ENCODE data around the gene SLC45A2. TPM values are rescaled to one million over a fixed set of nuclear protein-coding genes. Genes with fewer than 3 reads are reported as not detected.
"Not testable (repeated sequence)": the region's sequence is repeated elsewhere in the genome, so short reads cannot be mapped to it uniquely, and the experiment has no call there.

Gene SLC45A2
- total RNA-seq, 2 donors from 2014 or later = 0.82 TPM; not detected in 1

DNA sequence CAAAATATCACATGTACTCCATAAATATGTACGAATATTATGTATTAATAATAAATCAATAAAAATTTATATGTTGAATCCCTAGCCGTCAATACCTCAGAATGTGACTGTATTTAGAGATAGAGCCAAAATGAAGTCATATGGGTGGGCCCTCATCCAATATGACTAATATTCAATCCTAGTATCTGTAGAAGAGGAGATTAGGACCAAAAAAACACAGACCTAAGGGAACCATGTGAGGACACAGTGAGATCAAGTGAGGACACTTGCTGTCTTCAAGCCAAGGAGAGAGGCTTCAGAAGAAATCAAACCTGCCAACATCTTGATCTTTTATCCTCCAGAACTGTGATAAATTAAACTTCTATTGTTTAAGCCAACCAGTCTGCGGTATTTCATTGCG lies 27.0 kb upstream of the SLC45A2 start:
- Histone ChIP-seq H3K4me1 (peaks cover 0 to 16% of the 10 kb centered on the region in 2 donors), H3K4me3 (no peak overlapping the region), H3K27me3 (no peaks in the 10 kb centered on the region), H3K36me3 (no peaks in the 10 kb centered on the region), H3K9me3 (no peaks in the 10 kb centered on the region), H3K27ac (no peak overlapping the region)
- no peak for DNase-seq (ENCODE audit: low spot score)
- TF ChIP-seq, protein P1, sequence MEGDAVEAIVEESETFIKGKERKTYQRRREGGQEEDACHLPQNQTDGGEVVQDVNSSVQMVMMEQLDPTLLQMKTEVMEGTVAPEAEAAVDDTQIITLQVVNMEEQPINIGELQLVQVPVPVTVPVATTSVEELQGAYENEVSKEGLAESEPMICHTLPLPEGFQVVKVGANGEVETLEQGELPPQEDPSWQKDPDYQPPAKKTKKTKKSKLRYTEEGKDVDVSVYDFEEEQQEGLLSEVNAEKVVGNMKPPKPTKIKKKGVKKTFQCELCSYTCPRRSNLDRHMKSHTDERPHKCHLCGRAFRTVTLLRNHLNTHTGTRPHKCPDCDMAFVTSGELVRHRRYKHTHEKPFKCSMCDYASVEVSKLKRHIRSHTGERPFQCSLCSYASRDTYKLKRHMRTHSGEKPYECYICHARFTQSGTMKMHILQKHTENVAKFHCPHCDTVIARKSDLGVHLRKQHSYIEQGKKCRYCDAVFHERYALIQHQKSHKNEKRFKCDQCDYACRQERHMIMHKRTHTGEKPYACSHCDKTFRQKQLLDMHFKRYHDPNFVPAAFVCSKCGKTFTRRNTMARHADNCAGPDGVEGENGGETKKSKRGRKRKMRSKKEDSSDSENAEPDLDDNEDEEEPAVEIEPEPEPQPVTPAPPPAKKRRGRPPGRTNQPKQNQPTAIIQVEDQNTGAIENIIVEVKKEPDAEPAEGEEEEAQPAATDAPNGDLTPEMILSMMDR (IDR thresholded peaks at IDR 0.05) = no peak

DNA sequence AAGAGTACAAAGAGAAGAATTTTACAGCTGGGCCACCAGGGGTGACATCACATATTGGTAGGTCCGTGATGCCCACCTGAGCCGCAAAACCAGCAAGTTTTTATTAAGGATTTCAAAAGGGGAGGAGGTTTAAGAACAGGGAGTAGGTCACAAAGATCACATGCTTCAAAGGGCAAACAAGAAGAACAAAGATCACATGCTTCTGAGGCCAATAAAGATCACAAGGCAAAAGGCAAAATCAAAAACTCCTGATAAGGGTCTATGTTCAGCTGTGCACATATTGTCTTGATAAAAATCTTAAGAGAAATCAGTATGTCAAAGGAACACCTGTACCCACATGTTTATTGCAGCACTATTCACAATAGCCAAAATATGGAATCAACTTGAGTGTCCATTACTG lies 25.7 kb upstream of the SLC45A2 start:
- H3K4me1 ChIP-seq = peaks cover 0 to 22% of the 10 kb centered on the region in 2 donors
- H3K36me3 ChIP-seq; DNase-seq (ENCODE audit: low spot score); H3K4me3 ChIP-seq; H3K27me3 ChIP-seq; H3K9me3 ChIP-seq; H3K27ac ChIP-seq: not testable (repeated sequence)

DNA sequence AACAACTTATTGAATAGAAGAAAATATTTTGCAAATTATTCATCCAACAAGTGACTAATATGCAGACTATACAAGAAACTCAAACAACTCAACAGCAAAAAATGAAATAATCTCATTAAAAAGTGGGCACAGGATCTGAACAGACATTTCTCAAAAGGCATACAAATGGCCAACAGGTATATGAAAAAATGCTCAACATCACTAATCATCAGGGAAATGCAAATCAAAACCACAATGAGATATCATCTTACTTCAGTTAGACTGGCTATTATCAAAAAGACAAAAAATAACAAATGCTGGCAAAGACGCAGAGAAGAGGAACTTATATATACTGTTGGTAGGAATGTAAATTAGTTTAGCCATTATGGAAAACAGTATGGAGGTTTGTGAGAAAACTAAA lies 25.1 kb upstream of the SLC45A2 start:
- Histone ChIP-seq H3K36me3 (no peaks in the 10 kb centered on the region), H3K4me3 (no peak overlapping the region), H3K9me3 (no peaks in the 10 kb centered on the region), H3K27me3 (no peaks in the 10 kb centered on the region), H3K27ac (no peak overlapping the region), H3K4me1 (peaks cover 0 to 22% of the 10 kb centered on the region in 2 donors)
- TF ChIP-seq, protein P1 (IDR thresholded peaks at IDR 0.05) = no peak
- no peak for DNase-seq (ENCODE audit: low spot score)

DNA sequence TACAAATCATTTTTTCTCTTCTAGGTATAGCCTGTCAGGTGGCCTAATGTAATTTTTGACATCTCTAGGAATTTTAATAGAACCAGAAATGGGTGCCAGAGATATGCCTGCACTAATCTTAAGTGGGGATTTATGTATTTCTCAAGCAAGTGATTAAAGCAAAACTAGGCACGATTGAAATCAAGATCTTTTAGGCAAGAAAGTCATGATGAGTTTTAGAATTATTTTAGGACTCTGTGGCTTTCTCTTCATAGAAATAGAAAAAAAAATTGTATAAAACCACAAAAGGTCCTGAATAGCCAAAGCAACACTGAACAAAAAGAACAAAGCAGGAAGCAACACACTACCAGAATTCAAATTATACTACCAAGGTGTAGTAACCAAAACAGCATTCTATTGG lies 24.3 kb upstream of the SLC45A2 start:
- H3K27ac ChIP-seq = peak overlapping the region; percentile 89 to 93
- peaks cover 0 to 22% of the 10 kb centered on the region in 2 donors for H3K4me1 ChIP-seq
- H3K9me3 ChIP-seq = no peaks in the 10 kb centered on the region
- H3K36me3 ChIP-seq = no peaks in the 10 kb centered on the region
- TF ChIP-seq, protein P1 (IDR thresholded peaks at IDR 0.05) = no peak
- no peak for DNase-seq (ENCODE audit: low spot score)
- peak overlapping the region; percentile 60 to 76 for H3K4me3 ChIP-seq
- no peaks in the 10 kb centered on the region for H3K27me3 ChIP-seq

DNA sequence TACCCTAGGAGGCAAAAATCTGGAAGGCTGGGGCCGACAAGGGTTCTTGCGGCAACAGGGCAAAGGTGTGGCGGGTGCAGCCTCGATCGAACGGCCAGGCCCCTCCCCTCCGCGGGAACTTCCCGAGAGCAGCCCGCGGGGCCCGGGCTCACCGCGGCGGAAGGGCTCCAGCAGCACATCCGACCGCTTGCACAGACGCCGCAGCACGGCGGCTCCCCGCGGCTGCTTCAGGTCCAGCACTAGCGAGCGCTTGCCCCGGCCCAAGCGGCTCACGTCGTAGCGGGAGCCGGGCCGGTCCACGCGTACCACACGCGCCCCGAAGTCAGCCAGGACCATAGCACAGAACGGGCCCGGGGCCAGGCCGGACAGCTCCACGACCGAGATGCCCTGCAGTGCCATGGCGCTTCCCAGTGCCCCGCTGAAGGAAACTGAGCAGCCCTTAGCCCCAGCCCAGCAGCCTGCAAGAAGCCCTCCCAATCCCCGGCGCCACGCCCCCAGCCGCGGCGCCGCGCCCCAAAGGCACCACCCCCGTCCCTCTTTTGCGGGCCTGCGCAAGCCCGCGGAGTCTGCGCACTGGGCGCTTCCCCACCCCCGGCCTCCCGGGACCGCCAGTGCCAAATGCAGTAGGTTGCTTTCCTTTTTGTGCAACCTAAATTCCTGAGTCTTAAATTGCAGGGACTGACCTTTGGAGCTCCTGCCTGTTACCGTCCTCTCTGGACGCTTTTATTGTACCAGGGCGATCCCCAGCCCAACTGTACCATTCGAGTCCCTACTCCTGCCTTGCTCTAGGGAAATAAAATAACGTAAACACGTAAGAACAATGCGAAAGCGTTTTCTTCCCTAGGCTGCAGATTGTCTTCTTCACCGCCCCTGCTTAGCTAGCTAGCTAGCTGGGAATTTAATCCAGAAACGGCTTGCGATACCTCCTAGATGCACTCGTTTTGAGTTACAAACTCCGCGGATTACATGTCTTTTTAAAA lies 23.4 kb upstream of the SLC45A2 start, which contains the start of gene AMACR:
Gene AMACR (minus strand): TSS at position 430 of the 980 bp plus-strand sequence. CDS start 31 bp downstream, at position 399.
- H3K9me3 ChIP-seq = no peaks in the 10 kb centered on the region
- TF ChIP-seq, protein P1 (IDR thresholded peaks at IDR 0.05) = no peak
- peak; percentile 94 for DNase-seq (ENCODE audit: low spot score)

DNA sequence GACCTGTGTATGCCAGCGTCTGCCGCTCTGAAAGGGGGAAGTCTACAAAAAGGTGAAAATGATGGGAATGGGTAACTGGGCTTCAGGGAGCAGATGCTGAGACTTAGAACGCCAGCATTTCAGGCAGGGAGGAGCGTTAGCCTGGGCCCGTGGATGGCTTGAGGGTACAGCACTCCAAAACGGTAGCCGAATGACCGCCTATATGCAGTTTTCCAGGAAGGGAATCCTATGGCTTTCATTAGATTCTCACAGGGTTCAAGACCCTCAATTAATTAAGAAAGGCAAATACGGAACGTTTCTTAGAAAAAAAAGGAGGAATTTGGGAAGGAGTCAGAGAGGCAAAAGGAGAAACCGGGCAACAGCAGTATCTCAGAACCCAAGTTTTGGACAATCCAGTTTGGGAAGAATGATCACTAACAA lies 22.7 kb upstream of the SLC45A2 start:
- DNase-seq (ENCODE audit: low spot score) = no peak
- Histone ChIP-seq H3K36me3 (no peaks in the 10 kb centered on the region), H3K4me1 (peaks cover 0 to 17% of the 10 kb centered on the region in 2 donors), H3K9me3 (no peaks in the 10 kb centered on the region), H3K27me3 (no peaks in the 10 kb centered on the region), H3K27ac (peak overlapping the region; percentile 89 to 93), H3K4me3 (peak overlapping the region; percentile 60 to 76)
- TF ChIP-seq, protein P1 (IDR thresholded peaks at IDR 0.05) = no peak

More for the DNA sequence above, 23.4 kb upstream of the SLC45A2 start, which contains the start of gene AMACR:
- peak within 1 kb of the TSS; percentile 89 to 93 for H3K27ac ChIP-seq
- no peaks in the 10 kb centered on the region for H3K27me3 ChIP-seq
- H3K4me3 ChIP-seq = peak within 1 kb of the TSS; percentile 60 to 76
- H3K36me3 ChIP-seq = no peaks in the 10 kb centered on the region
- peaks cover 0 to 20% of the 10 kb centered on the region in 2 donors for H3K4me1 ChIP-seq
